ENCODE results near the gene GAPDHS. TPM values are rescaled to one million over a fixed set of nuclear protein-coding genes. Genes with fewer than 3 reads are reported as not detected.

GAPDHS gene
- total RNA-seq, 1 experiment from 2014 or later, result not detected

DNA sequence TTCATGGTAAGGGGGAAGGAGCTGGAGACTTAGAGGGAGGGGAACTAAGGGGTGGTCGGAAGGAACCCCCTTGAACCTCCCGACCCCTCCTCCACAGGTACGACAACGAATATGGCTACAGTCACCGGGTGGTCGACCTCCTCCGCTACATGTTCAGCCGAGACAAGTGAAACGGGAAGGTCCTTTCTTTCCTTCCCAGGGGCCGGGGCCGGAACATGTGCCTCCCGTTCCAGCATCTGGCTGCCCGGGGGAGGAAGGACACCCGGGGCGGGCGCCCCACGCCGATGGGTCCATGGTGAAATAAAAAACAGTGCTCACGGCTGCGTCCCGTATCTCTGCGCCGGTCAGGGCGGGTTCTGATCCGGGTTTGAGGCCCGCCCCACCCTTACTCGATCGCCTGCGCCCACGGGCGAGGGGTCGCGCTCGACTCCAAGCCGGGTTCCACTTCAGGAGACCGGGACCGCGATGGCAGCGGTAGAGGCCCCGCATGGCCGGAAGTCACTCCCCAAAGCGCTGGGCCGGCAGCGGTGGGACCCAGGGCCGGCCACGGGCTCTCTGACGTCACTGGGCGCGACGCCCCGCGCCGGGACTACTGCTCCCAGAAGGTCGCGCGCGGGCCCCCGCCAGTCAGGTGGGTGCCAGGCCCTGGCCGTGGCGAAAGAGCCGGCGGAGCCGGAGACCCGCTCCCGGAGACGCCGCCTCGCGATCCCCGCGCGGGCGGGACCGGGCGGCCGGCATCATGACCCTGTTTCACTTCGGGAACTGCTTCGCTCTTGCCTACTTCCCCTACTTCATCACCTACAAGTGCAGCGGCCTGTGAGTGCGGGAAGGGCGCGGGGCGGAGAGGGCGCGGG, 12.0 kb downstream of the GAPDHS start, which contains the start of gene TMEM147 (continued):
- TF ChIP-seq, protein P1, sequence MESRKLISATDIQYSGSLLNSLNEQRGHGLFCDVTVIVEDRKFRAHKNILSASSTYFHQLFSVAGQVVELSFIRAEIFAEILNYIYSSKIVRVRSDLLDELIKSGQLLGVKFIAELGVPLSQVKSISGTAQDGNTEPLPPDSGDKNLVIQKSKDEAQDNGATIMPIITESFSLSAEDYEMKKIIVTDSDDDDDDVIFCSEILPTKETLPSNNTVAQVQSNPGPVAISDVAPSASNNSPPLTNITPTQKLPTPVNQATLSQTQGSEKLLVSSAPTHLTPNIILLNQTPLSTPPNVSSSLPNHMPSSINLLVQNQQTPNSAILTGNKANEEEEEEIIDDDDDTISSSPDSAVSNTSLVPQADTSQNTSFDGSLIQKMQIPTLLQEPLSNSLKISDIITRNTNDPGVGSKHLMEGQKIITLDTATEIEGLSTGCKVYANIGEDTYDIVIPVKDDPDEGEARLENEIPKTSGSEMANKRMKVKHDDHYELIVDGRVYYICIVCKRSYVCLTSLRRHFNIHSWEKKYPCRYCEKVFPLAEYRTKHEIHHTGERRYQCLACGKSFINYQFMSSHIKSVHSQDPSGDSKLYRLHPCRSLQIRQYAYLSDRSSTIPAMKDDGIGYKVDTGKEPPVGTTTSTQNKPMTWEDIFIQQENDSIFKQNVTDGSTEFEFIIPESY (IDR thresholded peaks at IDR 0.05; ENCODE audit: extremely low read depth, insufficient replicate concordance, low read length), result peak; percentile 25
- TF ChIP-seq JUND (IDR thresholded peaks at IDR 0.05), result no peak
- TF ChIP-seq TCF7L2 (IDR thresholded peaks at IDR 0.05; ENCODE audit: borderline replicate concordance, extremely low read depth, insufficient read depth, insufficient read length), result no peak
- TF ChIP-seq YY1 (IDR thresholded peaks at IDR 0.05; ENCODE audit: extremely low read depth, insufficient replicate concordance, low read depth, low read length), result no peak
- no peak for TF ChIP-seq ZNF274 (IDR thresholded peaks at IDR 0.05; ENCODE audit: low read depth, low read length)
- peak; percentile 77 for TF ChIP-seq POLR2A (IDR thresholded peaks at IDR 0.05; ENCODE audit: borderline replicate concordance, extremely low read depth, insufficient read depth, insufficient read length)
- TF ChIP-seq SRF (IDR thresholded peaks at IDR 0.05; ENCODE audit: low read depth), result peak; percentile 92
- TF ChIP-seq, protein P2, sequence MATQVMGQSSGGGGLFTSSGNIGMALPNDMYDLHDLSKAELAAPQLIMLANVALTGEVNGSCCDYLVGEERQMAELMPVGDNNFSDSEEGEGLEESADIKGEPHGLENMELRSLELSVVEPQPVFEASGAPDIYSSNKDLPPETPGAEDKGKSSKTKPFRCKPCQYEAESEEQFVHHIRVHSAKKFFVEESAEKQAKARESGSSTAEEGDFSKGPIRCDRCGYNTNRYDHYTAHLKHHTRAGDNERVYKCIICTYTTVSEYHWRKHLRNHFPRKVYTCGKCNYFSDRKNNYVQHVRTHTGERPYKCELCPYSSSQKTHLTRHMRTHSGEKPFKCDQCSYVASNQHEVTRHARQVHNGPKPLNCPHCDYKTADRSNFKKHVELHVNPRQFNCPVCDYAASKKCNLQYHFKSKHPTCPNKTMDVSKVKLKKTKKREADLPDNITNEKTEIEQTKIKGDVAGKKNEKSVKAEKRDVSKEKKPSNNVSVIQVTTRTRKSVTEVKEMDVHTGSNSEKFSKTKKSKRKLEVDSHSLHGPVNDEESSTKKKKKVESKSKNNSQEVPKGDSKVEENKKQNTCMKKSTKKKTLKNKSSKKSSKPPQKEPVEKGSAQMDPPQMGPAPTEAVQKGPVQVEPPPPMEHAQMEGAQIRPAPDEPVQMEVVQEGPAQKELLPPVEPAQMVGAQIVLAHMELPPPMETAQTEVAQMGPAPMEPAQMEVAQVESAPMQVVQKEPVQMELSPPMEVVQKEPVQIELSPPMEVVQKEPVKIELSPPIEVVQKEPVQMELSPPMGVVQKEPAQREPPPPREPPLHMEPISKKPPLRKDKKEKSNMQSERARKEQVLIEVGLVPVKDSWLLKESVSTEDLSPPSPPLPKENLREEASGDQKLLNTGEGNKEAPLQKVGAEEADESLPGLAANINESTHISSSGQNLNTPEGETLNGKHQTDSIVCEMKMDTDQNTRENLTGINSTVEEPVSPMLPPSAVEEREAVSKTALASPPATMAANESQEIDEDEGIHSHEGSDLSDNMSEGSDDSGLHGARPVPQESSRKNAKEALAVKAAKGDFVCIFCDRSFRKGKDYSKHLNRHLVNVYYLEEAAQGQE (IDR thresholded peaks at IDR 0.05; ENCODE audit: low read depth), result no peak
